ENCODE measurements around the gene TMEM134.
A peak's percentile ranks its signal among the peaks of the same experiment; 100 is the strongest.
"Not testable (repeated sequence)": the region's sequence is repeated elsewhere in the genome, so short reads cannot be mapped to it uniquely, and the experiment has no call there.

The TMEM134 gene

DNA sequence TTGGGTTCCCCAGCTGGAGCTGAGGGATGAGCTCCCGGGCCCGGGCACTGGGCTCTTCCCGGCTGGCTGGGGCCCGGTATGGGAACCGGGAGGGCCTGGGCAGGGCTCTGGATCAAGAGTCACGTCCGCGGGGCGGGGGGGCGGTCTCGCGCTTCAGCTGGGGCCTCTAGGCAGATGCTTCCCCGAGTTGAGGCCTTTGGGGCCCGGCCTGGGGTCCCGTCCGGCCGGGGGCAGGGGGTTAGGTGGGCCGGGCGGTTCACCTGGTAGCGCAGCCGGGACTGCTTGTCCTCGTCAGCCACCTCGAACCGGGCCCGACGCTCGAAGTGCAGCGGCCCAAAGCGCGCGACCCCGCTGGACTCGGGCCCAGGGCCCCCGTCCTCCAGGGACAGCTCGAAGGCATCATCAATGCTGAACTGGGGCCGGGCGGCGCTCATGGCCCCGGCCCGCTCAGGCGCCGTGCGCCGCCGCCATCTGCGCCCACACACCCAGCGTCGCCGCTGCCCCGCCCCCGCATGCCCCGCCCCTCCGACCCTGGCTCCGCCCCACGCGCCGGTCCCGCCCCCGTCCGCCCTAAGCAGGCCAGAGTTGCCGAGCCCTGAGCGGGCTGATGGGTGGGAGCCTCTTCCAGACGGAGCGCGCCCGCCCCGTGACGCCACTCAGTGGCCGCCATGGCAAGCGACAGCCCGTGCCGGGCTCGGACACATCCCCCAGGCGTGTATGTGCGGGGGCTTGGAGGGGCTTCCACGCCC is at the start of gene TMEM134:
Gene TMEM134, minus strand, starts transcription at position 493 of the 749 bp plus-strand sequence. Its CDS starts 59 bp downstream, at position 434.
- DNase-seq (ENCODE audit: low read depth), result peak; percentile 86

DNA sequence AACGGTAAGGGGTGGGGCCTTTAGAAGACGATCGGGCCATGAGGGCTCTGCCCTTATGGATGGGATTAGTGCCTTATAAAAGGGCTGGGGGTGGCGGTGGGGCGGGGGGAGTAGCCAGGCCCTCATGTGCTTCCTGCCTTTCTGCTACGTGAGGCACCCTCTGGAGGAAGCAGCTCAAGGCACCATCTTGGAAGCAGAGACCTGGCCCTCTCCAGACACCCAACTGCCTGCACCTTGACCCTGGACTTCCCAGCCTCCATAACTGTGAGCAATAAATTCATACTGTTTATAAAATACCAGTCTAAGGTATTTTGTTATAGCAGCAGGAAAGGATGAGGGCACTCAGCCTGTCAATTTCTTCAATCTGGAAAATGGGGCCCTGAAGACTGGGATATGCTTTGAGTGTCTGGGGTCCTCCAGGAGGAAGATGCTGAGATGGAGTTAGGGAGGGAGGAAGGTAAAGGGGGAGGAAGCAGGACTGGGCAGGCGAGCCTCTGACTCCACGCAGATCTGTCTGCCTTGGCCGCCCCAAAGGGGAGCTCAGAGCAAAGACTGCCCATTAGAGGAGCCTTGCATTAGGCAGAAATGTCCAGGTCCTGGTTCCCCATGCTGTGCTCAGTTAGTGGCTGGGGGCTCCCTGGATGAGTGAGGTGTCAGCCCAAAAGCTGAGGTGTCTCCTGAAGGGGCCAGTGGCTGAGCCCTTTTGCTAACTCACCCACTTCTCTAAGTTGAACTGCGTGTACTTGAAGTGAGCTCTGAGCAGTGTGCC is 48.9 kb upstream of the TMEM134 start:
- no peak for DNase-seq (ENCODE audit: low read depth)

DNA sequence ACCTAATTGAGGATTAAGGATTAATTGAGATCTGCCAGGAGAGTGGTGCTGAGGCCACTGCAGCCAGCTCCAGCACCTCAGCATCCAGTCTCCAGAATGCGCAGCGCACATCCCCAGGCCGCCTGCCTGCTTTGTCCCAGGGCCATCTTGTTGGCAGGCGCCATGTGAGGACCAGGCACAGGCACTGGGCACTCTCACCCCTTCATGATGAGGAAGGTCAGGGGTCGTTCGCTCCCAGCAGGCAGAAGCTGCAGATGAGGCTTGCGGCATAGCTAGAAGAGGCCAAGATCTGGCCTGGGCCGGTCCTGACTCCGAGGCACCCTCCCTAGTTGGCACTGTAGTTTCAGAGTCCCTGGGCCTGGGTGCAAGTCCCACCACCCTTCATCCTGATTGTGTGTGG is 47.8 kb upstream of the TMEM134 start:
- no peak for DNase-seq (ENCODE audit: low read depth)

DNA sequence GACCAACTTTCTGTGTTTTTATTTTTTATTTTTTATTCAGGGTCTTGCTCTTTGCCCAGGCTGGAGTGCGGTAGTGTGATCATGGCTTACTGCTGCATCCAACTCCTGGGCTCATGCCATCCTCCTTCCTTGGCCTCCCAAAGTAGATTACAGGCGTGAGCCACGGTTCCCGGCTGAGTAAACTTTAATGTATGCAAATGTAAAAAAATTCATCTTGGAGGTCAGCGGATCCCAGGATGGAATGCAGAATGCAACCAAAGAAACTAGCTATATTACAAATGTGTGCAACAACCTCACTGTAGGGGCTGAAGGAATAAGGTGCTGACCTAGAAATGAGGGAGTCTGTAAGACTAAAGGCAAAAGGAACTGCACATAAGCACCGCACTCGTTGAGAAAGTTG is 45.1 kb upstream of the TMEM134 start:
- no peak for DNase-seq (ENCODE audit: low read depth)

GRCh38 chr11:67511558-67511957 is 42.5 kb upstream of the TMEM134 start:
- not testable (repeated sequence) for DNase-seq (ENCODE audit: low read depth)

- DNase-seq (ENCODE audit: low read depth), result no peak
These were observed 40.9 kb upstream of the TMEM134 start for GRCh38 chr11:67510023-67510345.

GRCh38 chr11:67508486-67509121 is 39.6 kb upstream of the TMEM134 start:
- peak; percentile 97 for DNase-seq (ENCODE audit: low read depth)

DNA sequence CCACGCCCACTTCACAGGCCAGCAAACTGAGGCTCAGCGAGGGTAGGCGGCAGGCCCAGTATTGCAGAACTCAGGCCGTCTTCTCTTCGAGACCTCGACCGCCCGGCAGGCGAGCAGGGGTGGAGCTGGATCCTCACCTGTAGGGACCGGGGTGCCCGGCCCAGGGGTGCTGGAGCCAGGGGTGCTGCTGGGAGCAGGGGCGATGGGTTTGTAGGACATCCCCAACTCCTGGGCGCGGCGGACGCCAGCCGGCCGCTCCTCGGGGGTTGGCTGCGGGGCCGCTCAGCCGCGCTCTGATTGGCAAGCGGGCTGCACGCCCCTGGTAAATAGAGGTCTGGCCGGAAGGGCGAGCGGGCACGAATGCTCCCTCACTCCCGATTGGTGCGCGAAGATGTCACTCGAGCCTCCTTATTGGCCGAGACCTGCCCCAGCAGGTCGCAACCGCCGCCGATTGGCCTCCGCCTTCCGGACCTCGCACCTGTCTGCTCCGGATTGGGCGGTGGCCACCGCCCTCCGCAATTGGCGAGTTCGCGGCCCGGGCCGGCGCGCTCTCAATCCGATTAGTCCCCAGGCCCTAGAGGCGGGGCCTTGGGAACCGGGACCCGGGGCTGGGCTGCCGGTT is 38.9 kb upstream of the TMEM134 start, which contains the start of gene CDK2AP2:
Gene CDK2AP2, minus strand, starts transcription at position 299 of the 622 bp plus-strand sequence. Its CDS starts 80 bp downstream, at position 219.
- peak; percentile 95 for DNase-seq (ENCODE audit: low read depth)

- DNase-seq (ENCODE audit: low read depth), result no peak
These were observed 38.3 kb upstream of the TMEM134 start for GRCh38 chr11:67507242-67507863.

- no peak for DNase-seq (ENCODE audit: low read depth)
These were observed 37.5 kb upstream of the TMEM134 start for GRCh38 chr11:67506426-67507051.

GRCh38 chr11:67505605-67506396 is 36.8 kb upstream of the TMEM134 start:
- DNase-seq (ENCODE audit: low read depth), result peak; percentile 78

GRCh38 chr11:67504950-67505581 is 36.0 kb upstream of the TMEM134 start, which contains the start of gene PITPNM1:
PITPNM1 (minus strand) TSS chr11:67505363; CDS start chr11:67504180, 1,183 bp downstream.
- peak; percentile 71 for DNase-seq (ENCODE audit: low read depth)

GRCh38 chr11:67504005-67504949 is 35.2 kb upstream of the TMEM134 start:
- DNase-seq (ENCODE audit: low read depth), result peak; percentile 36

DNA sequence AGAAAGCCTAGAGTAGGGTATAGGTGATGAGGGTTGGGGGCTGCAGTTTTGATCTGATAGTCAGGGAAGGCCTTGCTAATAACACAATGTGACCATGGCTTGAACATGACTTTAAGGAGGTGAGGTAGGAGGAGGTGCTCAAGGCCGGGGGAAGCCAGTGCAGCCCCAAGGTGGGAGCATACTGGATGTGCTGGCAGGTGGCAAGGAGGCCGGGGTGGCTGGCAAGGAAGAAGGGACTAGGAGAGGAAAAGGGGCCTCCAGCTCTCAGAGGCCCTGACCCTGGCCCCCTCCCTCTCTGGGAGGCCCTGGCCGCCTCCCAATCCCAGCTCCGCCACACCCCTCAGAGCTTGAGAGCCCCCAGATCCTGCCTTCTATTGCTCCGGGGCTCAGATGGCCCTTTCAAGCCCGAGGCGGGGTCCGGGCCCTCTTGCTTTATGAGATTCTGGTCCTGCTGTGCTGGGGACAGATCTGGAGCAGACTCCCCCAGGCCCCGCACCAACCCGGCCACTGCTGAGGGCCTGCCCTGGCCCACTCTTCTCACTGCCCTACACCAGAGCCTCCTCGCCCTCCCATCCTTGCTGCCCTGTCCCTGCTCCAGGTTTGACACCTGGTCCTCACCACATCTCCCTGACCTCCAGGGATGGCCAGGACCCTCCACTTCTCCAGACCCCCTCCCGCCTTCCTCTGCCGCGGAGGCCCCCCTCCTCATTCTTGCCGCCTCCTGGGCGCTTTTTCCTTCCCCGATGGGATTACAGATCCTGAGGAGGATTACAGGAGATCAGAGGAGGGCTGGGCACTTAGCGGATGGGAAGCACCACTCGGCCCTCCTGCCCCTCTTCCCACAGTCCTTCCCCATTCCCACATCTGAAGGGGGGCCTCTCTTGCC is 34.3 kb upstream of the TMEM134 start:
- DNase-seq (ENCODE audit: low read depth), result no peak

GRCh38 chr11:67502328-67502979 is 33.4 kb upstream of the TMEM134 start:
- no peak for DNase-seq (ENCODE audit: low read depth)

- no peak for DNase-seq (ENCODE audit: low read depth)
These were observed 32.8 kb upstream of the TMEM134 start for GRCh38 chr11:67501854-67502253.

Measured in stimulated activated CD8-positive, alpha-beta memory T cell treated with anti-CD3 and anti-CD28 coated beads, Interleukin-12 subunit alpha, Interleukin-12 subunit beta, amount 100 ng/mL, for 4 hours (primary cell).